ENCODE measurements around the gene MTCH1.

The MTCH1 gene

DNA sequence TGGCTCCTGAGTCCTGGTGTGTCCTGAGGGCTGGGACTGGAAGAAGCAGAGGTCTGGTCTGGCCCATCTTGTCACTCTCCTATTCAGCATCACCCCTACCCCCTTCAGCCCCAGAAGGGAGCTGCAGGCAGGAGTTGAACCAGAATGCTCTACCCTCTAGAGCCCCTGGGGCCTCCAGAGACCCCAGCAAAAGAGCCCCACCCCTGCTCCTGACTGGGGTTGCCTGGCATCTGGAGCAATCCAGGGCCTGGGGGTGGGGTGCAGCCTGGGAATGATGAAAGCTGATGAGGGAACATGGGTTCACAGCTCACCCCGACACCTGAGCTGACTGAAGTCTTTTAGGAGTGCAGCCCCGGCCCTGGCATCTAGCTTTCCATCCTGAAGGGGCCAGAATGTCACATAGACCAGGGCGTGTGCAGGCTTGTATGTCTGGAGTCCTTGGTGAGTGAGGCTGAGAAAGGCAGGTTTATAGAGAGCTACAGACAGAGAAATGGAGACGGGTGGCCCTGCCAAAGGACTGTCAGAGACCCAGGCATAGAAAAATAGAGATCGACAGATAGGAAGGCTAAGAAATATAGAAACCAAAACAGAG is 31.7 kb upstream of the MTCH1 start:
- peak; percentile 73 for DNase-seq

DNA sequence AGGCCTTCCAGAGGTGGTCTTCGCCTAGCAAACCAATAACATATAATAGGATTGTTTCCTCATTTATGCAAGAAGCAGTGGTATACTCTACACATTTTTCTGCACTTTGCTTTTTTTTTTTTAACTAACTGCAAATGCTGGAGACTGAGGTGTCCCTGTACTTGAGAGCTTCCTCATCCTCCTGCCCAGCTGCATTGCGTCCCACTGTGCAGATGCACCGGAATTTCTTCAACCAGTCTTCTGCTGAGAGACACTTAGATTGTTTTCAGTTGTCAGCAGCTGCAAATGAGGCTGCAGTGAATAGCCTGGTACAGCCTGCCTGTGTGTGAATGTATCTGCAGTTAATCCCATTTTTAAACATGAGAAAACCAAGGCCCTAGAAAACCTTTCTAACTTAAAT is 31.0 kb upstream of the MTCH1 start:
- DNase-seq = no peak

DNA sequence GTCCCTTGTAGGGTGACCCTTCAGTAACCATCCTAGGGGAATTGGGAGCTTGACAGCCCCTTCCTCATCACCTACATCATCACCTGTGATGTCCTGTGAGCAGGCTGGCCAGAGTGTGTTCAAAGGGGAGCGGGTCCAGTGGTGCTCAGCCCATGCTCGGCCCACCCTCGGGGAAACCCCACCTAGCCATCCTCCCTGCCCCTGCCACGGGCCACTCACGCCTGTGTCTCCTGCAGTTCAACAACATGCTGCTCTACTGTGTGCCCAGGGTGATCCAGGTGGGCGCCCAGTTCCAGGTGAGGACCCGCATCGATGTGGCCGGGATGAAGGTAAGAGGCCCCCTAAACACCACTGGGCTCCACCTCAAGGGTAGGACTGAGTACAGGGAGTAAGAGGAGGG is 29.5 kb upstream of the MTCH1 start:
- no peak for DNase-seq

DNA sequence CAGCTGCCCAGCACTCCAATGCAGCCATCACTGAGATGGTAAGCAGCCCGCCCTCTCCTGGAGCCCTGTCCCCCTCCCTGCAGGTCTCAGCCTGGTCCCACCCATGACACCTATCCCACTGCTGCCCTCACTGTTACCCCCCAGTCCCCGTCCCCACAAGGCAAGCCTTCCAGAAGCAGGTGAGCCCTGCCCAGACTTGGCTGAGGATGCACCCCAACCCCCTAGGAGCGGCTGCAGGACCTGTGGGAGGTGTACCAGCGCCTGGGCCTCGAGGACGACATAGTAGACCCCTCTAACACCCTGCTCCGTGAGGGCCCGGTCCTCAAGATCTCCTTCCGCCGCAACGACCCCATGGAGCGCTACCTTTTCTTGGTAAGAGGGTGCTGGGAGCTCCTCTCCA is 28.7 kb upstream of the MTCH1 start:
- DNase-seq = no peak

DNA sequence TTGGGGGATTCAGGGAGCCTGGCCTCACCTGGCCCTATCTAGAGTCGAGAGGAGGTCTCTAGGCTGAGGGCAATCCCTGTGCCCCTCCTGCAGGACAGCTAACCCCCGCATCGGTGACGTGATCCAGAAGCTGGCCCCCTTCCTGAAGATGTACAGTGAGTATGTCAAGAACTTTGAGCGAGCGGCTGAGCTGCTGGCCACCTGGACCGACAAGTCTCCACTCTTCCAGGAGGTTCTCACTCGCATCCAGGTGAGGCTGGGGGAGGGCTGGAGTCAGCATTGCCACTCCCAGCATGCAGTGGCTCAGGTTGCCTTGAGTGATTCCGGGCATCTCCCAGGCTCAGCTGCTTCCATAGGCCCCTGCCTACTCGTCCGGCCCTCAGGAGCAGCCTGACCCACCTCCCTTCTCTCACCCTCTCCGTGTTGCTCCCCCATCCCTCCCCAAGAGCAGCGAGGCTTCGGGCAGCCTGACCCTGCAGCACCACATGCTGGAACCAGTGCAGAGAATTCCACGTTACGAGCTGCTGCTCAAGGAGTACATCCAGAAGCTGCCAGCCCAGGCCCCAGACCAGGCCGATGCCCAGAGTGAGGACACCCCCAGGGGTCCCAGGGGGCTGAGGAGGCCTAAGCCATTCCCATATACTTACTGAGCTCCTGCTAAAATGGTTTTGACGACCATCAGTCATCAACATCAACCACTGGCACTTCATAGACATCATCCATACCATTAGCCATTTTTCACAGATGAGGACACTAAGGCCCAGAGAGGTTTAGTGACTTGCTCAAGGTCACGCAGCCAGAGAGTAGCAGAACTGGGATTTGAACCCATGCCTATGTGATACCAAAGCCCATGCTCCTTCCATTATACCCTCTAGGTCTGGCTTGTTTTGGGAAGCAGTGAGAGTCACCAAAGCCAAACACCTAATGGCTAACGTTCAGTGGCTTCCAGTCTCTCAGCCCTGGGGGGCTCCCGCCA is 27.8 kb upstream of the MTCH1 start:
- no peak for DNase-seq

DNA sequence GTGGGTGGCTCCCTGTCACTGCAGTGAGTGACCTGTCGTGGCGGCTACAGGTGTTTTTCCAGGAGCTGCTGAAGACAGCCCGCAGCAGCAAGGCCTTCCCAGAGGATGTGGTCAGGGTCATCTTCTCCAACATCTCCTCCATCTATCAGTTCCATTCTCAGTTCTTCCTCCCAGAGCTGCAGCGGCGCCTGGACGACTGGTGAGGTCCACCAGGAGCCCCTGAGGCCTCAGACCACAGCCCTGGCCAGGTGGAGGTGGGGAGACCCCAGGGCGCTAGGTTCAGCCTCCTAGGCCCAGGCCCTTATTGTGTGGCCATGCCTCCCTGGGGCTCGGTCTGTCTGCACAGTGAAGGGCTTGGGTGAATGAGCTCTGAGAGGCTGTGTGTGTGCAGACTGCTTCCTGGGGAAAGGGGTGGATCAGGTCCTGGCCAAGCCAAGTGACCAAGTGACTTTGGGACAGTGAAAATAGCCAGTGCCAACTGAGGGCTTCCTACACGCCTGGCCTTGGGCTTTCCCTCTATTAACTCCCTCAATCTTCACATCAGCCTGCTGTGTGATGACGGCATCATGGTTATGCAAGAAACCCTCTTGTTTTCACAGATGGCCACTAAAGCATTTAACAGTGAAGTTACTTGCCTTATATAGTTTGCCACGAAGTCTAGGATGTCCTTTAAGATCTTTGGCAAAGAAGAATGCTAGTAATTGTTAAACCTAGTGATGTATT is 25.8 kb upstream of the MTCH1 start:
- DNase-seq = no peak

DNA sequence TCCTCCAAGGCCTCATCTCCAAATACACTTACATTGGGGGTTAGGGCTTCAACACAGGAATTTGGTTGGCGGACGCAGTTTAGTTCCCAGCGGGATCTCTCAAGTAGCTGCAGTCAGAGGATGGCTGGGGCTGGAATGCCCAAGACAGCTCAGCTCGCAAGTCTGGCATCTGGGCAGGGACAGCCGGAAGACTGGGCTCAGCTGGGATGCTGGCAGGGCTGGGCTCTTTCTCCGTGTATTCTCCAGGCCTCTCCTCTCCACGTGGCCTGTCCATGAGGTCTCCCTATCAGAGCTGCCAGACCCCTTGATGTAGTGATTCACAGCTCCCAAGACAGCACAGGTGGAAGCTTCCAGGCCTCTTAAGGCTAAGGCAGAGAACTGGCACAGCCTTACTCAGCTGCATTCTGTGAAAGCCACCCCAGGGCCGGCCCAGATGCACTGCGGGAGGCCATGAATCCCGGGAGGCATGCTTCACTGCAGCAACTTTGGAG is 24.5 kb upstream of the MTCH1 start:
- DNase-seq = no peak

DNA sequence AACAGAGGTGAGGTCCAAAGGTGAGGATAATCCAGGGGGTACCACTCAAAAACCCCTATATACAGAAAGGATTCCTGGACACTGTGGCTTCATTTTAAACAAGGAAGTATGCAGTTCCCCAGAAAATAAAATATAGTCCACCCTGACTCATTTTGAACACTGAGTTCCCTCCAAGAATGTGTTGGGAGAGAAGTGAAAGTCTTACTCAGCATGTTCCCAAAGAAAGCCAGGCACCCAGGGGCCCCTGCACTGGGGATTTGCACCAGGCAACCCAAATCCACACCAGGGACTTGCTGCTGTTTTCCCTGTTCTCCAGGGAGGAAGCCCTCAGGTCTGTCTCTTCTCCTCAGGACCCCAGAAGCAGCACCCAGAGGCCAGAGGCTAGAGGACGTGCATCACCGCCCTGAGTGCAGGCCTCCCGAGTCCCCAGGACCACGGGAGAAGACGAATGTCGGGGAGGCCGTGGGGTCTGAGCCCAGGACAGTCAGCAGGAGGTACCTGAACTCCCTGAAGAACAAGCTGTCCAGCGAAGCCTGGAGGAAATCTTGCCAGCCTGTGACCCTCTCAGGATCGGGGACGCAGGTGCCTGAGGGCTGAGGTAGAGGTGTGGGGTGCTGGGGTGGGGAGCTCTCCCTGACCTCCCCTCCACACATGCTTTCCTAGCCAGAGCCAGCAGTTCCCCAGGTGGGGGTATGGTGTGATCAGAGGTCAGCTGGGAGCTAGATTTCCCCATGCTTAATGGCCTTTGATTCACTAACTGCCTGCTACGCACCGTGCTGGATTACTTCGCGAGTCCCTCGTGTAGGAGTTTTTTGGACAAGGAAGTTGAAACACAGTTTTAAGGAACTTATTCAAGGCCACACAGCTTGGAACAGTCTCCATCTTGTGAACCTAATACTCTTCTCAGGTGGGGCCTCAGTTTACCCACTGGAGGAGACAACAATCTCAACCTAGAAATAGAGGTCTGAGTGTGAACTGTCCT is 22.8 kb upstream of the MTCH1 start:
- DNase-seq = no peak

DNA sequence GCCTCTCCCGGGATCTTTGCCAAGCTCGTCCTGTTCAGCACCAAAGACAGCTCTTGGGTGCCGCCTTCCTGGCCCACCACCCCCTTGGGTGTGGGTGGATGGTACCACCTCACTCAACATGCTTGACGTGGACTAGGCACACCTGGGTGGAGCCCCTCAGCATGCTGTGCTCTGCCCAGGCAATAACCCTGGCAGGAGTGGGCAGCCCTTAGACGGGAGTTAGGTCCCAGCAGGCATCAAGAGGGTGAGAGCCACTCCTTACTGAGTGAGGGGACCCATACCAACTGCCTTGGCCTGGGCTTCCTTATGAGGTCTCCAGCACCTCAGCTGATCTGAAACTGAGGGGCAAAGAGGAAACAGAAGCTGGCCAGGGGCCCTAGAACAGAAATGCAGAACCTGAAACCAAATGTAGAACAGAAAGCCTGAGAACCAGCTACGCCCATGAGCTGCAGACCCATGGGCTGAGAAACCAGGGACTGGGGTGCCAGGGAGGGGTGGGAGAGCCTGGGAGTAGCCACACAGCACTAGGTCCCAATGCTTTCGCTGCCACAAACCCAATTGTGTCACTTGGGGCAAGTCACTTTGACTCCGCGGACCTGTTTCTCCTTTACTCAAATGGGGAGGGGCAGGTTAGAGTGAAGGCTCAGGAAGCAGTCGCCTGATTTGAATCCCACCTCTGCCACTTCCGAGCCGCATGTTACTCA is 21.5 kb upstream of the MTCH1 start:
- DNase-seq = no peak

DNA sequence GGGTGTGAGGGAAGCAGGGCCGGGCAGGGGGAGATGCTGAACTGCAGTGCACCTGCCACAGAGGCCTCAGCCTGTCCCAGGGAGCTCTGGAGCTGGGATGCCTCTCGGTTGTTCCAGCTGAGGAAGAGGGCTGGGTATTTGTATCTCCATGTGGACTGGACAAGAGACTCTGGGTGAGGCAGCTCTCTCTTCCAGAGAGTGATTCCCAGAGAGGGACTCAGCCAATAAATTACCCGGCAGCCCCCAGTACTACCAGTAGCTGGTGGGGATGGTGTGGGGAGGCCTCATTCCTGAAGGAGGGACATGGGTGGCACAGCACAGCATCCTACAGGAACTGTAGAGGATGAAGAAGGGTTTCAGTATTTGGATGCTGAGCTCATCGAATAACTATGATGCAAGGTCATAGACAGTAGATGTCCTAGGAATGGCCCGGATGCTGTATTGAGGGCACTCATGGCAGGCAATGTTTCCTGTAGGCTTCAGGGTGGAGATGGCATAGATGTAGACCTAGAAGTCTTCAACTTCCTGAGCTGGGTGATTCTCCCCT is 20.9 kb upstream of the MTCH1 start:
- DNase-seq = no peak

DNA sequence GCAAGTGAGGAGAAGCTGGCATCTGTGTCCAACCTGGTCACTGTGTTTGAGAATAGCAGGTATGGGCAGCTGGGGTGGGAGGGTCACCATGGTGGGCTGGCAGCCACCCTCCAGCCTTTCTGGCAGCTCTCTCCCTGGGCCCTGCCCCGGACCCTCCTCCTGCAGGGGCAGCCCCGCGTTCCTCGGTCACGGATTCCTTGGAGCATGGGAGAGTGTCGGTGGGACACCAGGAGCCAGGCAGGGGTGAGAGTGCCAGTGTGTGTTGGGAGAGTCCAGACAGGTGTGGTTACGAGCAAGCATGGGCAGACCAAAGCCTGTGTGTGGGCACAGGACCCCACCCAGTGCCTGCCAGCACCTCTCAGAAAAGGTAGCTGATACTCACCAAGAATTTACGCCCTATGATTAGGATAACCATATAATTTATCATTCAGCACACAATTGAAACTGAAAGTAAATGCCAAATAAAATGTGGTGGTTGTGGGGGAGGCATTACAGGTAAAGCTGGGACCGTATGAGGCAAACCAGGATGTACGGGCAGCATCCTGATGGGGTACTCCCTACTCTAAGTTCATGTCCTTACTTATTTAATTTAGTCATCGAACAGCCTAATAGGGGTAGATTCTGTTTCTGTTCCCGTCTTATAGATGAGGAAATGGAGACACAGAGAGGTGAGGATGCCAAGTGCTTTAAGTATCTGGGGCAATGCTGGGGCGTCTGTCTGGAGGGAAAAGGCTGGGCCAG is 20.0 kb upstream of the MTCH1 start:
- no peak for DNase-seq

DNA sequence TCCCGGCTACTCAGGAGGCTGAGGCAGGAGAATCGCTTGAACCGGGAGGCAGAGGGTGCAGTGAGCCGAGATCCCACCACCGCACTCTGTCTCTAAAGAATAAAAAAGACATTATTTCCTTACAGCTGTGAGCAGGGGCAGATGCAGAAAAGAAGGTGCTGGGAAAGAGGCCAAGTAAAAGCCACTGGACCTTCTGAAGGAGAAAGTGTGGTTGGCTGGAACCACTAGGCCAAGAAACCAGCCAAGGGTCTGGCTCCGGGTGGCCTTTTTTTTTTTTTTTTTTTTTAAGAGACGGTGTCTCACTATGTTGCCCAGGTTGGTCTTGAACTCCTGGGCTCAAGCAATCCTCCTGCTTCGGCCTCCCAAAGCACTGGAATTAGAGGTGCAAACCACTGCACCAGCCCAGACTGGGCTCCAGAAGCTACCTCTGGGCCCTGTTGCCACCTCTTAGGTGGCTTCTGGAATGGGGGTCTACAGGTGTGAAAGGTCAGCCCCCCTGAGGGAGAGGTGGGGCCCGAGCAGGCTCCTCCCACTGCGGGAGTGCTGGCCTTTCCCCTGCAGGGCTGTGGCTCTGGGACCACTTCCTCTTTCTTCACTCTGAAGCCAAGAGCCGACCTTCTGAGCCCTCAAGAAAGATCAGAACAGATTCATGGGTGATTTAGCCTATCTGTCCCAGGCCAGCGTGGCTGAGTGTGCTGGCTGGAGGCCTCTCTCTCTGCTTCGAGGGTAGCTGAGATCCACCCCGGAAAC is 19.2 kb upstream of the MTCH1 start, which contains the start of gene FGD2:
Gene FGD2 (plus strand): TSS at position 595 of the 750 bp plus-strand sequence. CDS start 163 bp downstream, outside the sequence.
- DNase-seq = no peak

DNA sequence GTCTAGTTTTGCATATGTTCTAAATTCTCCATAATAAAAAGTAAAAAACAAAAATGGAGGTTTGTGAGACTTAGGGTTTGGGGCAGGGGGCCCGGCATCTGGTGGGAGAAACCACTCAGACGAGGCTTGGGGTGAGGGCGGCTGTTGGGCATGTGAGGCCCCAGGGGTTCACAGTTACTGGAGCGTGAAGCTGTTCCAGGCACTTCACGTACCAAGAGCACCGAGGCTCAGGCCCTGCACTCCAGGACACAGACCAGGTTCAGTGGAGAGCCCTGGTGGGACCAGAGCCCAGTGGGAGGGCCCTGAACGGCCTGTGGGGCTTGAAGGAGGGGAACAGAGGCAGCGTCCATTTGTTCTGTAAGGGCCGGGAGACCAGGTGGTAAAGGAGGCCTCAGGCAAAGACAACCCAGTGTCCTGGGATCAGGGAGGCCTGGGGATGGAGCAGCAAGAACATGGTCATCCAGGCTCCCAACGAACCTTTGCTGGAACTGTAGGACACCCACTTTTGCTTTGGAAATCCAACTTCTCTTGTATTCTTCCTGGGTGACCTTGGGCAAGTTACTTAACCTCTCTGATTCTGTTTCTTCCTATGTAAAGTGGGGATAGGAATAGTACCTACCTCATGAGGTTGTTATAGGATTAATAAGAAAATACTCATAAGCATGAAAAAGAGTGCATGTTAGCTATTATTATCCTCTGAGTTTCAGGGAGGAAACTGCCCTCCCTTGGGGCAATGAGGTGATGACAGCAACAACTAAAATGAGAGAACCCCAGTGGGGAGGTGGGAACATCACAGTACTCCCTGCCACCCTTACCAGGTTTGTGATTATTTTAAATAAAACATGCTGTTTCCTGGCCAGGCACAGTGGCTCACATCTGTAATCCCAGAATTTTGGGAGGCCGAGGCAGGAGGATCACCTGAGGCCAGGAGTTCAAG is 18.3 kb upstream of the MTCH1 start:
- no peak for DNase-seq

DNA sequence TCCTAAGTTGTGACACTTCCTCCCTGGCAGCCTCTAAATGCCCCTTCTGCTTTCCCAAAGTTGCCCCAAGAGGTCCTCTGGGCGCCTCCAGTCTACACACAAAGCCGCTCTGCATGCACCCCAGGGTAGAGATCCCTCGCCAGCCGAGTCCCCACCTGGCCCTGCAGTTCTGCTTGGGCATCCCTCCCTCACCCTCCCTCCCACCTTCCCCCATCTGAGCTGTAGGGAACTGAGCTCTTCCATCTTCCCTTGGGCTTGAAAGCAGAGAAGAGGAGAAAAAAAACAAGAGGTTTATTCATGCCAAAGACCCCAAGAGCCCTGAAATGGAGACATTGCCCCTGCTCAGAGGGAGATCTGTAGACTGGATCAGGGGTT is 13.7 kb upstream of the MTCH1 start:
- DNase-seq = peak; percentile 38

DNA sequence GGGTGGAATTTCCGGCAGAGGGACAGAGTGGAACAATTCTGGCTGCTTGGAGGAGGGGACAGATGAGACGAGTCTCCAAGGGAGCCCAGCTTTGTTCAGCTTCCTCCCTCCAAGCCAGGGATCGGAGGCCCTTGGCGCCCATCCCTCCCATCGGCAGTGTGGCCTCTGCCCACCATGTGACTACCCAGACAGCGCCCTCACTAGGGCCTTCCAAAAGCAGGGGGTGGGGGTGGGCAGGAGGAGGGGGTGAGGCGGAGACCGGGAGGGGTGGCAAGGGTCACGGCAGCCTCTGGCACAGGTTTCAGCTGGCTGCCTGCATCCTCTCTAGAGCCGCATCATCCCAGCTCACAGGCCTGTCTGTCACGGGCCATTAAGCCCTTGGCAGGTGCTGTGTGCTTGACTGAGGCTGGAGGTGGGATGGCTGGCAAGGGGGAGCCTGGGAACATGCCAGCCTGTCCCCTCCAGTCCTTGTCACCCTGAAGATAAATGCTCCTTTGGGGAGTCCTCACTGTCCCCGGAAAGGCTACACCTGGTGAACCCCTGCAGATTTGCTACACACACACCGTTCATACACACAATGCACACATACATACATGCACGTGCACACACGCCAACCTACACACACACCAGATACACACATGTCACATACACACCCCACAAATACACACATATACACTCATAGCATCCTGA is 13.2 kb upstream of the MTCH1 start:
- peak; percentile 69 for DNase-seq

DNA sequence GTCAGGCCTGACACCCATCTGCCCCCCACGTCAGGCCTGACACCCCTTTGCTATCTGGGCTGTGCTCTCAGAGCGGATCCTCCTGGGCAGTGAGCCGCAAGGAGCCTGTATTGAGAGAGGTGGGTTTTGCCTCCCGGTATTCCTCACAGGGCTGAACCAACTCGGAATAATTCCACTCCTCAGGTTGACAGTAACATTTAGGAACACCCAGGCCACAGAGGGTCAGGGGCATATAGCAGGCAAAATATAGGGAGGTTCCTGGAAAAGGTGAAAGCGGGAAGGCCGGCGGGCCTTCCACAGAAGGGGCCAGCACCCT is 12.7 kb upstream of the MTCH1 start:
- DNase-seq = no peak

DNA sequence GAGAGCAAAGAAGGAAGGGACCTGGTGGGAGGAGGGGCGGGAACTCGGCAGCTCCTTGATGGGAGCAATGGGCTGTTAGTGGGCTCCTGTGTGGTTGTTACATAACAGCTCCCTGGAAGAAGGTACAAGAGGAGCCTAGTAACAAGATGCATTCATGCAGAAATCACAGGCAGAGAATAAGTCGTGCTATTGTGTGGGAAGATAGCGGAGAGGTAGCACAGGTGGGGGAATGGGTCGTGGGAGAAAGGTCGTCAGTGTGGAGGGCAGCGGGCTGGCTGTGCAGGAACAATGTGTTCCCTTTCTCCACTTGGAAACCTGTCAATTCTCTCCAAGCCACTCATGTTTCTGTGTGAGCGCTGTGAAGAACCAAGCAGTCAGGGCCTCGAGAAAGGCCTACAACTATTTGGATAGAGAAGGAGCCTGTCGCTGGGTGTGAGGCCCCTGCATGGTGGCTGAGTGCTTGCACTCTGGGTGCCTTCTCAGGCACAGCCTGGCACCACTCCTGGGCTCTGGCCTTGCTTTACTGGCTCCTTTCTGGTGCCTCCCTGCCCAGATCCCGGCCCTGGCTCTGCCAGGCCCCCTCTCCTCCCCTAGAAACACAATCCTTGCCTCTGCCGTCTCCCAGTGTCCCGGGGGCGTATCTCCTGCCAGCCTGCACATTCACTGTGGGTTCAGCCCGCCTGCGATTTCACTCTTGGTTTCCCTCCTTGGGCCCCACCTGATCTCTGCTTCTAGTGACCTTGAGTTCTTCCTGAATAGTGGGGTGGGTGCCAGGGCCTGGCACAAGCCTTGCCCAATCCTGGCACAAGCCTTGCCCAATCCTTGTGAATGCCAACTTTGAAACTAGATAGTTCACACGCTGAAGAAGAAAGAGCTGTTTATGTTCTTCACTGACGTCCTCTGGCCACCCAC is 12.1 kb upstream of the MTCH1 start:
- no peak for DNase-seq
